Psoas muscle (tissue), 8 donors: ENCODE results near the gene SNRPF. TPM values are rescaled to one million over a fixed set of nuclear protein-coding genes. Genes with fewer than 3 reads are reported as not detected.
"Not testable (repeated sequence)": the region's sequence is repeated elsewhere in the genome, so short reads cannot be mapped to it uniquely, and the experiment has no call there.

Source experiments
- ATAC-seq, 4 donors: fragments of 200-7000 bp; cut with Tn5 transposase; one replicate each; pipeline ENCODE4 v1.9.1; 2020; ENCODE audit warnings: moderate library complexity in 3 of 4, mild to moderate bottlenecking in 2 of 4
- DNase-seq, 2 donors: peaks; one replicate each; pipeline ENCODE4 v3.0.0-alpha.2; 2020
- H3K27ac ChIP-seq: fragments of 200-600 bp; one replicate; pipeline ENCODE4 v1.8.0; 2022
- H3K27me3 ChIP-seq, 3 donors: fragments of 200-600 bp in 1 of 3; one replicate each; pipeline versions ENCODE4 v1.6.1 to v1.8.0; 2013 to 2022; ENCODE audit warnings: low read length in 2 of 3, mild to moderate bottlenecking in 2 of 3, moderate library complexity in 1 of 3; ENCODE audit not compliant: insufficient read depth in 3 of 3
- H3K36me3 ChIP-seq, 2 donors: fragments of 200-600 bp in 1 of 2; one replicate each; pipeline versions ENCODE4 v1.6.1 to v1.8.0; 2013 to 2022; ENCODE audit warnings: low read depth in 1 of 2, mild to moderate bottlenecking in 1 of 2, moderate library complexity in 1 of 2; ENCODE audit not compliant: insufficient read depth in 1 of 2
- H3K4me1 ChIP-seq: fragments of 200-600 bp; one replicate; pipeline ENCODE4 v1.8.0; 2022
- H3K4me3 ChIP-seq: fragments of 200-600 bp; one replicate; pipeline ENCODE4 v1.8.0; 2022; ENCODE audit warnings: mild to moderate bottlenecking
- H3K9me3 ChIP-seq: fragments of 200-600 bp; one replicate; pipeline ENCODE4 v1.8.0; 2022
- CTCF ChIP-seq: fragments of 200-600 bp; IDR thresholded peaks from one replicate; pipeline ENCODE4 v1.8.0; 2022; ENCODE audit warnings: antibody characterized with exemption
- WGBS, 3 donors: extraction: QIAGEN DNeasy Blood & Tissue Kit; methylation state at CpG; one replicate each; pipeline versions ENCODE4 v1.1.6 to v1.1.7; 2013; 5-methylcytosine and 5-hydroxymethylcytosine counted together
- intact Hi-C, 2 donors: fragments of 100-400 bp; cut with DNase I; formaldehyde crosslinking; loops; one replicate each; pipeline versions ENCODE4 v1.11.0 to v1.14.2; 2022
- polyA plus RNA-seq, 3 donors: library from polyadenylated mRNA; stranded (reverse); fragments of 200-250 nt; gene quantifications; one replicate each; pipeline ENCODE4 v1.2.3, GENCODE V29; 2013
- total RNA-seq, 4 donors: library from RNA; stranded (reverse); fragmentation: NEBNext Ultra II Directional in 2 of 4; extraction: Animal tissue kit (Norgen Biotek cat#: 25700) in 2 of 4; gene quantifications; one replicate each; pipeline versions ENCODE4 v1.2.1 to v1.2.4, GENCODE V29; 2021 to 2023
- donor health status: healthy with polysubstance abuse.
- donor health status: DM: no; HTN: no; CAD: no; lungs with moderate emphysema.
- donor health status: Bipolar disorder and iron deficiency.
- donor health status: healthy.
- donor health status: DM: yes; HTN: yes; CAD: no.
- donor health status: DM: no; HTN: no; CAD: no.
- donor health status: DM: no; HTN: no; CAD: no.
- donor health status: DM: yes; HTN: yes; CAD: no.

SNRPF gene
- total and polyA plus RNA-seq, 7 donors = 8.8 to 40.8 (median 13.7) TPM

DNA sequence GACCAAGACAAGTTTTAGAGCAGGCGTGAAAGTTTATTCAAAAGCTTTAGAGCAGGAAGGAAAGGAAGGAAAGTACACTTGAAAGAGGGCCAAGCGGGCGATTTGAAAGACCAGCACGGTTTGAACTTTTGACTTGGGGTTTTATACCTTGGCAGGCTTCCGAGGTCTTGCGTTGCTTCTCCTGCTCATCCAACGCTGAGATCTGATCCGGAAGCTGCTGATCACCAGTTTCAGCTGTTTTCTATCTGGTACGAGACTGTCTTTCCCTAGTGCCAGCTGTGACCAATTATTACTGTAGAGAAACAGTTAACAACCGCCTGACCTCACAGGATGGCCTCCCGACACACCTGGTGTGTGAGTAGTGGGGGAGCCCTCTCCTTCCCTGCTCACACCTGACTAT is 20.6 kb upstream of the SNRPF start:
- H3K4me3 ChIP-seq = no peak overlapping the region
- DNase-seq = peak in 1 of 2 donors; percentile 40
- no peak for TF ChIP-seq CTCF
- no peaks in the 10 kb centered on the region for H3K9me3 ChIP-seq
- intact Hi-C loops = no loop called here
- no peak overlapping the region for H3K27ac ChIP-seq
- peaks cover 0 to under 1% (median 0%) of the 10 kb centered on the region in 3 donors for H3K27me3 ChIP-seq
- 3 to 5% (median 5%) methylated on average over 11 of the region's 11 CpGs for WGBS, 3 donors
- H3K36me3 ChIP-seq = no peaks in the 10 kb centered on the region
- no peak for ATAC-seq
- H3K4me1 ChIP-seq = no peaks in the 10 kb centered on the region

DNA sequence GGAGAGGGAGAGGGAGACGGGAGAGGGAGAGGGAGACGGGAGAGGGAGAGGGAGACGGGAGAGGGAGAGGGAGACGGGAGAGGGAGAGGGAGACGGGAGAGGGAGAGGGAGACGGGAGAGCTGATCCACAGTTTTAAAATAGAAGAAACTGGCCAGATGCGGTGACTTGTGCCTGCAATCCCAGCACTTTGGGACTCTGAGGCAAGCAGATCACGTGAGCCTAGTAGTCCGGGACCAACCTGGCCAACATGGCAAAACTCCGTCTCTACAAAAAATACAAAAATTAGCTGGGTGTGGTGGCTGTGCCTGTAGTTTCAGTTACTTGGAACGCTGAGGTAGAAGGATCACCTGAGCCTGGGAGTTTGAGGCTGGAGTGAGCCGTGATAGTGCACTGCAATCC is 16.3 kb upstream of the SNRPF start:
- ATAC-seq, H3K9me3 ChIP-seq, H3K4me1 ChIP-seq, H3K4me3 ChIP-seq, intact Hi-C loops, H3K36me3 ChIP-seq, H3K27ac ChIP-seq: not testable (repeated sequence)
- peak in 1 of 2 donors; percentile 21 for DNase-seq
- peaks cover 0 to 12% (median 2%) of the 10 kb centered on the region in 3 donors for H3K27me3 ChIP-seq
- 61 to 94% (median 61%) methylated on average over 6 of the region's 12 CpGs for WGBS, 3 donors

DNA sequence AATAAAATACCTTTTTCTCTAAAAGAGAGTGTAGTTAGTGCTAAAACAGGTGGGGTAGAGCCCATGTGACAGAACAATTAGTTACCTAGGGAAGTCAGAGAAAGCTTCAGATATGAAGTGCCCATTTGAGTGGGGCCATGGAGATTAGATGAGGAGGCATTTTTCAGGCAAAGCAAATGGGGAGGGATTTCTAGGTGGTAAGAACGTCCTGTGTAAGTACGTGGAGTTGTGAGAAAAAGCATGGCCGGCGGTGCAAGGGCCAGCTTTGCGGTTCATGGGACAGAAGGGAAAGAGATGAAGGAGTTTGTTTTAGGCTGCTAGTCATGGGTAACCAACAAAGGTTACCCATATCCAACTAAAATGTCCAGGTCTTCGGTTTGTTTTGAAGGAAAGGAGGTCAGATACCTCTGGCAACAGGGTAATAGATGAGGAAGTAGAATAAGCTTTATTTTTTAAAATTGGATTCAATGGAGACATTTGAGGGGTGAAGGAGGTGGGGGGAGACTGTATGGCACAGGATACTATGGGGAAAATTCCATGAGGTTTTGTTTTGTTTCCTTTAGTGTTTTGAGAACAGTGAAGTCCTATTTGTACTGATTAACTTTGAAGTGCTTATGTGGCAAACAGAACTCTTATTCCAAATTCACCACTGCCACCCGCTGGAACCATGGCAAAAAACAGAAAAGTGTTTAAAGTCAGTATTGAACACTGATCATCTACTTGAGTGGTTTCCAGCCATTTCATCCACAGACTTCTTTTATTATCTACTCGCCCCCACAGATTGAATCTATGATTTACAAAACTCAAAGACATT is 10.0 kb upstream of the SNRPF start:
- Histone ChIP-seq H3K4me3 (no peak overlapping the region), H3K9me3 (no peaks in the 10 kb centered on the region), H3K36me3 (no peaks in the 10 kb centered on the region), H3K4me1 (no peaks in the 10 kb centered on the region), H3K27me3 (peaks cover 0 to 9% (median 4%) of the 10 kb centered on the region in 3 donors), H3K27ac (no peak overlapping the region)
- DNase-seq = no peak
- ATAC-seq = no peak
- 57 to 61% (median 59%) methylated on average over 8 of the region's 8 CpGs for WGBS, 3 donors
- no peak for TF ChIP-seq CTCF
- intact Hi-C loops = no loop called here

GRCh38 chr12:95851606-95852005 is 7.1 kb upstream of the SNRPF start:
- intact Hi-C loops = loop anchor here in 1 of 2 donors (10.0 kb wide), 1 partner anchor 553 kb away; the partner anchor contains the start of gene CDK17
- H3K27ac ChIP-seq = no peak overlapping the region
- H3K27me3 ChIP-seq = peaks cover 0 to 4% (median 0%) of the 10 kb centered on the region in 3 donors
- no peak for TF ChIP-seq CTCF
- no peak for ATAC-seq
- WGBS, 3 donors = 79 to 83% (median 80%) methylated on average over 3 of the region's 3 CpGs
- H3K36me3 ChIP-seq = no peaks in the 10 kb centered on the region
- no peak overlapping the region for H3K4me3 ChIP-seq
- no peaks in the 10 kb centered on the region for H3K9me3 ChIP-seq
- H3K4me1 ChIP-seq = no peaks in the 10 kb centered on the region
- no peak for DNase-seq

DNA sequence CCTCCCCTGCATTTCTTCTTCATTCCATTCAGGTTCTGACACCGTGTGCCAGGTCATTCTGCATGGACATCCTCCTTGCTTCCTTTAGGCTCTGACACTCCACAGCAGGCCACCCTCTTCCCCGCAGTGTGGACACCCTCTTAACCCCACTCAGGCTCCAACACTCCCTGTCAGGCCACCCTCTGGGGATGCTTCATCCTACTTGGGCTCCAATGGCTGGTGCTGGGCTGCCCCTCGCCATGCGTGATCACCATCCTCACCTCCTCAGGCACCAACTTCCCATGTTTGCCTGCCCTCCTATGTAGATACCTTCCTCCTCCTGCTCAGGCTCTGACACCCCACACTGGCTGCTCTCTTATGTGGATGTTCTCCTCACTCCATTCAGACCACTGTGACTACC is 6.6 kb upstream of the SNRPF start:
- ATAC-seq (no peak), DNase-seq (no peak)
- intact Hi-C loops = loop anchor here in 1 of 2 donors (10.0 kb wide), 1 partner anchor 553 kb away; the partner anchor contains the start of gene CDK17

More for the DNA sequence above, 6.6 kb upstream of the SNRPF start:
- no peak overlapping the region for H3K4me3 ChIP-seq
- no peaks in the 10 kb centered on the region for H3K36me3 ChIP-seq
- H3K4me1 ChIP-seq = no peaks in the 10 kb centered on the region
- H3K27me3 ChIP-seq = peaks cover 0 to 4% (median 0%) of the 10 kb centered on the region in 3 donors
- no peaks in the 10 kb centered on the region for H3K9me3 ChIP-seq
- H3K27ac ChIP-seq = no peak overlapping the region
- 79 to 92% (median 88%) methylated on average over 4 of the region's 4 CpGs for WGBS, 3 donors
- TF ChIP-seq CTCF = no peak
